ENCODE results near the gene REXO1.

Gene REXO1

GRCh38 chr19:1827566-1828278, 20.6 kb downstream of the REXO1 start:
- no peaks in the 10 kb centered on the region for H3K27me3 ChIP-seq (ENCODE audit: insufficient read depth, low read length, poor library complexity)
- peaks cover 76% of the 10 kb centered on the region for H3K36me3 ChIP-seq (ENCODE audit: insufficient read depth, low read length)
- no peaks in the 10 kb centered on the region for H3K4me1 ChIP-seq (ENCODE audit: insufficient read depth, low read length)
- no peak overlapping the region for H3K9ac ChIP-seq (ENCODE audit: low read depth, low read length)
- H3K27ac ChIP-seq (ENCODE audit: low read length) = no peak overlapping the region
- no peak overlapping the region for H3K4me3 ChIP-seq (ENCODE audit: low read depth in 1 of 2, low read length in 2 of 2)
- TF ChIP-seq CTCF (IDR thresholded peaks at IDR 0.05; ENCODE audit: borderline replicate concordance, extremely low read depth, low read length, poor library complexity, severe bottlenecking) = no peak
- no peak for TF ChIP-seq EZH2 (IDR thresholded peaks at IDR 0.05; ENCODE audit: borderline replicate concordance, low read depth, low read length, severe bottlenecking)
- peaks cover 65% of the 10 kb centered on the region for H4K20me1 ChIP-seq (ENCODE audit: insufficient read depth, low read length)
- H3K9me3 ChIP-seq (ENCODE audit: insufficient read depth, low read length, severe bottlenecking) = no peaks in the 10 kb centered on the region
- ATAC-seq (ENCODE audit: insufficient read depth, low read depth) (no peak), DNase-seq (no peak)
- no peak overlapping the region for H3K4me2 ChIP-seq (ENCODE audit: insufficient read depth, low read length)
- peaks cover 39% of the 10 kb centered on the region for H3K79me2 ChIP-seq (ENCODE audit: insufficient read depth, low read length)
- H2AFZ ChIP-seq (ENCODE audit: low read depth, low read length) = no peak overlapping the region

GRCh38 chr19:1826557-1827521, 21.4 kb downstream of the REXO1 start:
- Histone ChIP-seq H3K9ac (ENCODE audit: low read depth, low read length) (no peak overlapping the region), H3K4me3 (ENCODE audit: low read depth in 1 of 2, low read length in 2 of 2) (no peak overlapping the region), H3K79me2 (ENCODE audit: insufficient read depth, low read length) (peaks cover 32% of the 10 kb centered on the region), H3K27ac (ENCODE audit: low read length) (no peak overlapping the region), H3K27me3 (ENCODE audit: insufficient read depth, low read length, poor library complexity) (no peaks in the 10 kb centered on the region), H3K9me3 (ENCODE audit: insufficient read depth, low read length, severe bottlenecking) (no peaks in the 10 kb centered on the region), H3K4me2 (ENCODE audit: insufficient read depth, low read length) (no peak overlapping the region), H3K36me3 (ENCODE audit: insufficient read depth, low read length) (peaks cover 79% of the 10 kb centered on the region), H3K4me1 (ENCODE audit: insufficient read depth, low read length) (no peaks in the 10 kb centered on the region), H4K20me1 (ENCODE audit: insufficient read depth, low read length) (peaks cover 66% of the 10 kb centered on the region), H2AFZ (ENCODE audit: low read depth, low read length) (no peak overlapping the region)
- no peak for DNase-seq
- TF ChIP-seq CTCF (IDR thresholded peaks at IDR 0.05; ENCODE audit: borderline replicate concordance, extremely low read depth, low read length, poor library complexity, severe bottlenecking) (no peak), EZH2 (IDR thresholded peaks at IDR 0.05; ENCODE audit: borderline replicate concordance, low read depth, low read length, severe bottlenecking) (no peak)
- ATAC-seq (ENCODE audit: insufficient read depth, low read depth) = peak; percentile 7; the same call in 1 of the 3 replicates

GRCh38 chr19:1825909-1826556, 22.2 kb downstream of the REXO1 start:
- ATAC-seq (ENCODE audit: insufficient read depth, low read depth) = peak; percentile 92
- peak; percentile 79 for DNase-seq

More at GRCh38 chr19:1825909-1826556, 22.2 kb downstream of the REXO1 start:
- Histone ChIP-seq H3K9ac (ENCODE audit: low read depth, low read length) (no peak overlapping the region), H3K9me3 (ENCODE audit: insufficient read depth, low read length, severe bottlenecking) (no peaks in the 10 kb centered on the region), H3K4me2 (ENCODE audit: insufficient read depth, low read length) (no peak overlapping the region), H3K4me1 (ENCODE audit: insufficient read depth, low read length) (no peaks in the 10 kb centered on the region), H2AFZ (ENCODE audit: low read depth, low read length) (no peak overlapping the region), H3K36me3 (ENCODE audit: insufficient read depth, low read length) (peaks cover 85% of the 10 kb centered on the region), H3K79me2 (ENCODE audit: insufficient read depth, low read length) (peaks cover 25% of the 10 kb centered on the region), H3K4me3 (ENCODE audit: low read depth in 1 of 2, low read length in 2 of 2) (no peak overlapping the region), H4K20me1 (ENCODE audit: insufficient read depth, low read length) (peaks cover 68% of the 10 kb centered on the region), H3K27me3 (ENCODE audit: insufficient read depth, low read length, poor library complexity) (no peaks in the 10 kb centered on the region), H3K27ac (ENCODE audit: low read length) (no peak overlapping the region)
- TF ChIP-seq CTCF (IDR thresholded peaks at IDR 0.05; ENCODE audit: borderline replicate concordance, extremely low read depth, low read length, poor library complexity, severe bottlenecking) (peak; percentile 98), EZH2 (IDR thresholded peaks at IDR 0.05; ENCODE audit: borderline replicate concordance, low read depth, low read length, severe bottlenecking) (no peak)
